GM12891 (cell line): ENCODE data around the gene PPP2R5A.
"Not testable (repeated sequence)": the region's sequence is repeated elsewhere in the genome, so short reads cannot be mapped to it uniquely, and the experiment has no call there.

Source experiments
- DNase-seq: peaks from one replicate; pipeline ENCODE4 v3.0.0; 2011; ENCODE audit warnings: low spot score; ENCODE audit not compliant: insufficient read length
- FAIRE-seq: peaks from 2 replicates; lab custom pipeline; 2011; peaks lifted over from hg19 to GRCh38; lab: Jason Lieb, UNC
- PAX5 ChIP-seq: IDR thresholded peaks from 2 replicates; pipeline ENCODE4 v1.6.1; 2011; ENCODE audit warnings: low read length, moderate library complexity, mild to moderate bottlenecking; ENCODE audit not compliant: insufficient read depth, severe bottlenecking
- POLR2A ChIP-seq: IDR thresholded peaks from 2 replicates; pipeline ENCODE4 v1.6.1; 2011; ENCODE audit warnings: low read depth, low read length, control low read depth
- POLR2AphosphoS5 ChIP-seq: IDR thresholded peaks from 2 replicates; pipeline ENCODE4 v1.6.1; 2011; ENCODE audit warnings: low read depth, low read length, control low read depth
- POU2F2 ChIP-seq: IDR thresholded peaks from 2 replicates; pipeline ENCODE4 v1.6.1; 2011; ENCODE audit warnings: low read depth, mild to moderate bottlenecking, control low read depth, low read length, moderate library complexity
- SPI1 ChIP-seq: IDR thresholded peaks from 2 replicates; pipeline ENCODE4 v1.6.1; 2011; ENCODE audit warnings: low read depth, low read length, control low read depth
- TAF1 ChIP-seq: IDR thresholded peaks from 2 replicates; pipeline ENCODE4 v1.6.1; 2011; ENCODE audit warnings: low read depth, low read length, control low read depth

PPP2R5A gene

DNA sequence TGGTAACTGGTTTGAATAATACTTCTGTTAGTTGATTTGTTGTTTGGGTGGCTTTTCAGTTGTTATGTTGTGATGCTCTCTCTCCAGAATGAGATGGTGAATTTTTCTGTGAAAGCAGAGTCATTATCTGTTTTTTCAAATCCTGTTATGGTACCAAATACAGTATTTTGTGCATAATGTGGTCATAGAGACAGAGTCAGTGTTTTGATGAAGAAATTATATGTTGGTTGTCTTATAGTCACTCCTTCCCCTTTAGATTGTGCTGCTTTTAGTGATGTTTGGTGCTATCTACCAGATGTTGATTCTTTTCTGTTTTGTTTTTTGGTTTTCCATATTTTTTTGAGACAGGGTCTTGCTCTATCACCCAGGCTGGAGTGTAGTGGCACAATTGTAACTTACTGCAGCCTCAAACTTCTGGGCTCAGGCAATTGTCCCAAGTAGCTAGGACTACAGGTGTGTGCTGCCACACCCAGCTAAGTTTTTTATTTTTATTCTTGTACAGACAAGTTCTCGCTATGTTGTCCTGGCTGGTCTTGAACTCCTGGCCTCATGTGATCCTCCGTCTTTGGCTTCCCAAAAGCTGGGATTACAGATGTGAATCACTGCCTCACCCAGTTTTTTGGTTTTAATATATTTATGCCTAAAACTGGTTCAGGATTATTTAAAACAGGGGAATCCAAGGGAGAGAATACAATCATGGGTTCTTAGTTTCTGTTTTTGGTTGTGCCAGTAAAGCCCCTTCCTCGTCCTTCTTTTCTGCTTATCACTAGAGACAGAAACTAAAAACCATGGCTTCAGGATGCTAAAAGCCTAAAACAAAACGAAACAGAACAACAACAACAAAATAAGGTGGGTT is 7.3 kb downstream of the PPP2R5A start:
- FAIRE-seq: peak; percentile 23
- no peak for DNase-seq
- TF ChIP-seq POU2F2 (no peak), PAX5 (no peak), SPI1 (no peak), TAF1 (no peak), POLR2AphosphoS5 (no peak), POLR2A (no peak)

DNA sequence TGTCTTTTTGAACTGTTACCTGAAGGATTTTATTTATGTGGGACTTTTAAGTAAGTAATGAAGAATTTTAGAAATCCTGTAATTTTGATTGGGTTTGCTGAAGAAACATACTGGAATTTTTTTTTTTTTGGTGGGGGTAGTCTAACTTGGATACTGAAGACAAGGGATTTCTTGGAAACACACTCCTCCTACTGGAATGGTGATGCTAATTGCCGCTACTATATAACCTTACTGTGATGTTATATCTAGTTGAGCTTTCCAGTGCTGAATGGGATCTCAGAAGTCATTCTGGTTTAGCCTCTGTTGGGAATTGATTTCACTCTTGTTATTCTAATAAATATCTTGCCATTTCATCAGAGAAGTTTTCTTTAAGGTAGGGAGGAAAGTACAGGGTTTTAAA is 8.4 kb downstream of the PPP2R5A start:
- TF ChIP-seq POLR2AphosphoS5 (no peak), TAF1 (no peak), POU2F2 (no peak), SPI1 (no peak)
- no peak for FAIRE-seq

DNA sequence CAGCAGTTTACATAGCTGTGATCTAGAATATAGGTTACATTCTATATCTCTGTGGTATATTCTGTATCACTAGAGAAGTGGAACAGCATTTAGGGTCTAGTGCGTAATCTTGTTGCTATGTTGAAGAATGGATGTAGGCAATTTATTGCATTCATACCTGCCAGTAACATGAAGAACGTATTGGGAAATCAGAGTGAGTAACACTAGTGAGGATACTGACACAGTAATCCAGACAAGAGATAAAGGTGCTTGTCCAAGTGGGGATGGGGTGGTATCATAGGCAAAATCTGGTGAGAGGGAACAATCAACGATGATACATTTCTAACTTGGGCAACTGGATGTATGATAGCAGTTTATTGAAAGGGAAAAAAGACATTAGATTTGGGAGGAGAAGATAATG is 9.8 kb downstream of the PPP2R5A start:
- FAIRE-seq: peak; percentile 66
- DNase-seq: no peak
- TF ChIP-seq POU2F2: no peak
- no peak for TF ChIP-seq TAF1
- no peak for TF ChIP-seq SPI1
- no peak for TF ChIP-seq PAX5

More for the DNA sequence above, 8.4 kb downstream of the PPP2R5A start:
- no peak for DNase-seq

DNA sequence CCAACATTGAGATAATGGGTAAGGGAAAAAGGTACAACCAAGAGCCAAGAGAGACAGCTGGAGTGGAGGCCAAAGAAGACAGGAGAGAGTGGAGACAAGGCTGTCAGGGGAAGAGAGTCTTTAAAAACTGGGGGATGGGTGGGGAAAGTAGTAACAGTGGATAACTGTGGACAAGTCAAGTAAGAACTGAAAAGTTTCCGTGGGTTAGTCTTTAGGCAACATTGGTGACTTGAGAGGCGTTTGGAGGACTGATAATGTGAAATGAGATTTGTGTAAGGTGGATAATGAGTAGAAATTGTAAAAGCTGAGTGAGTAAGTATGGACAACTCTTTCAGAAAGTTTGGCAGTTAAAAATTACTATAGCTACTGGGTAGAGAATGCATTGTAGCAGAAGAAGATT is 10.4 kb downstream of the PPP2R5A start:
- FAIRE-seq (peak; percentile 35), DNase-seq (no peak)
- TF ChIP-seq POLR2A: no peak
- no peak for TF ChIP-seq PAX5
- TF ChIP-seq POU2F2: no peak
- no peak for TF ChIP-seq TAF1
- no peak for TF ChIP-seq SPI1
- no peak for TF ChIP-seq POLR2AphosphoS5

DNA sequence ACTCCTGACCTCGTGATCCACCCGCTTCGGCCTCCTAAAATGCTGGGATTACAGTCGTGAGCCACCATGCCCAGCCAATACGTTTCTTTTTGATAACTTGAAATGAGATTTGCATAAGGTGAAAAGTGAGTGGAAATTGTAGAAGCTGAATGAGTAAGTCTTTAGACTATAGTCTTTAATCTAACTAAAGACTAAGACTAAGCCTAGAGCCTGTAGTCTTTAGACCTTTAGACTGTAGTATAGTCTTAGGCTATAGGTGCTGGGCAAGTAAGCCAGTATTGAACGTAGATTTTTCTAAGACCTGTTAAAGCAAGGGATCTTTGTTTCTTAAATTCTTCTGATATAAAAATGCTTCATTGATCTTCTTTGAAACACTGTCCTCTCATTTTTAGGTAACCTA is 12.1 kb downstream of the PPP2R5A start:
- TF ChIP-seq POU2F2 (no peak), PAX5 (no peak), SPI1 (no peak), POLR2AphosphoS5 (no peak), POLR2A (no peak), TAF1 (no peak)
- FAIRE-seq (no peak), DNase-seq (no peak)

DNA sequence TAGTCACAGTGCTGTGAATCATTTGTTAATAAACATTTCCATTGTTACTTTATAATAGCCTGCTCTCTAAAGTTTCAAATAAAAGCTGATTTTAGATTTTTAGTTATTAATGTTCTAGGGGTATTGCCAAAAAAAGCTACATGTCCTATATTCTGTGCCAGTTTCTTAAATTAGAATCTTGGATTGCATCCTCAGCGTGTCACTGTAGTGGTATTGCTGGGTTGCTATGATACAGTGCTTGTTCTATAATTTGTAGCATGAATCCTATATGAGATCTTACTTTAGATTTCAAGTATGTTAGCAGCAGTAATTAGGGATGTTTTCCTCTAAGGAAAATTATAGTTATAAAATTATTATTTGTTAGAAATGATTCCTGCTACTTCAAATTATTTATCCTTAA is 16.4 kb downstream of the PPP2R5A start:
- DNase-seq (no peak), FAIRE-seq (no peak)
- TF ChIP-seq POU2F2: no peak
- no peak for TF ChIP-seq SPI1
- no peak for TF ChIP-seq POLR2AphosphoS5
- TF ChIP-seq PAX5: no peak
- TF ChIP-seq TAF1: no peak
- no peak for TF ChIP-seq POLR2A

DNA sequence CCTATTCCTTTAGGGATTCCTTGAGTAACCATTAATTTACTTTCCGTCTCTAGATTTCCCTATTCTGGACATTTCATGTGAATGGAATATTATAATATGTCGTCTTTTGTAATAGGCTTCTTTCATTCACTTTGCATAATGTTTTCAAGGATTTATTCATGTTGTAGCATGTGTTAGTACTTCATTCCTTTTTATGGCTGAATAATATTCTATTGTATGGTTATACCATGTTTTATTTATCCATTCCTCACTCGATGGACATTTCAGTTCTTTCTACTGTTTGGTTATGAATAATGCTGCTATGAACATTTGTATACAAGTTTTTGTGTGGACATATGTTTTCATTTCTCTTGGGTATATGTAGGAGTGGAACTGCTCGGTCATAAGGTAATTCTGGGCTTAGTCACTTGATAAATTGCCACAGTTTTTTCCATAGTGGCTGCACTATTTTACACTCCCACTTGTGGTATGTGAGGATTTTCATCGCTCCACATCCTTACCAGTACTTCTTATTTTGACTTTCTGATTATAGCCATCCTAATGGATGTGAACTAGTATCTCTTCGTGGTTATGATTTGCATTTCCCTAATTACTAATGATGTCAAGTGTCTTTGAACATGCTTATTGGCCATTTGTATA is 17.7 kb downstream of the PPP2R5A start:
- DNase-seq: no peak
- TF ChIP-seq POU2F2 (no peak), SPI1 (no peak), POLR2A (no peak), PAX5 (no peak), POLR2AphosphoS5 (no peak), TAF1 (no peak)
- no peak for FAIRE-seq

DNA sequence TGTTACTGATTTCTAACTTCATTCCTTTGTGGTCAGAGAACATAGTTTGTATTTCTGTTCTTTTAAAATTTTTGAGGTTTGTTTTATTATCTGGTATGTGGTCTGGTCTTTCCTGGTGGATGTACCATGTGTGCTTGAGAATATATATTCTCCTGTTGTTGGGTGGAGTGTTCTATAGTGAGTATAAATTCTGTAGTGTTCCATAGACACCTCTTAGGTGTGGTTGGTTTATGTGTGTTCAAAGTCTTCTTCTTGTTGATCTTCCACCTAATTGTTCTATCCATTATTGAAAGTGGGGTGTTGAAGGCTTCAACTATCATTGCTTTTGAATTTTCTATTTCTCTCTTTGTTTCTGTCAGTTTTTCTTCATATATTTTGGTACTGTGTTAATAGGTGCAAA is 20.1 kb downstream of the PPP2R5A start:
- FAIRE-seq: no peak
- no peak for DNase-seq
- TF ChIP-seq TAF1: no peak
- no peak for TF ChIP-seq PAX5
- TF ChIP-seq POLR2AphosphoS5: no peak
- no peak for TF ChIP-seq POLR2A
- no peak for TF ChIP-seq SPI1
- no peak for TF ChIP-seq POU2F2

DNA sequence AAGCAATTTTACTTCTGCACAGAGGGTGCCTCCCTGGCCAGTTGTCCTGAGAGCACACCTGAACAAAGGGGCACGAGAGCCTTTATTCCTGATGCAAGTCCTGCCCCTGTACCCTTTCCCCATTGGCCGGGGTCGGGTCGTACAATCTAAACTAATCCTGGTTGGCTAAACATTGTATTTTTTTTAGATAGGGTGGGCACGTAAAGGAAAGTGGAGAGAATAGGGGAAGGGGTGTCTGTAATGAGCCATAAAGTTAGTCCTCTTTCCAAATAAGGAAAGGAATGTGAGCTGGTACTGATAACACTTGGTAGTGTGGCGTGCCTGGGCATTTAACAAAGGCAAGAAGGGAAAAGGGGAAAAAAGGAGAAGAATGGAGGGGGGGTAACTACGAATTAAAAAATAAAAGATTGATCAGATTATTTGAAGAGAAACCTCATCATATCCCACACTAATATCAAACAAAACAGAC is 20.8 kb downstream of the PPP2R5A start:
- DNase-seq, FAIRE-seq: not testable (repeated sequence)

DNA sequence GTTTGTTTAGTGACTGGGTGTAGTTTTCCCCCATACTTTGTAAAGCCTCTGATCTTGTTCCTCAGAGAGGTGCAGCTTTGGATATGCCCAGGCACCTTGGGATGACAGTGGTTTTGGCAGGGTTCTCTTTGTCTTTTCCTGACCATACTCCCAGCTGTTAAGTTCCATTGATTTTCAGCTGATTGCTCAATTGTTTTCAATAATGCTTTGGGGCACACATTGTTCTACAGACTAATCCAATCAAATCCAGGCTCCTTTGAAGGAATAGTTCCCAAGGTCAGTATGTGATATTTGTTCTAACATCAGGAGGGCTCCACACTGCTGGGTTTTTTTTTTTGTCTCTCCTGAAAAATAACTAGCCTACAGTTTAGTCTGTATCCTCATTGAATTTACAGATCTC is 24.8 kb downstream of the PPP2R5A start:
- TF ChIP-seq POU2F2 (no peak), TAF1 (no peak), POLR2A (no peak), SPI1 (no peak), POLR2AphosphoS5 (no peak), PAX5 (no peak)
- DNase-seq: no peak
- FAIRE-seq: no peak
